Gastroesophageal sphincter (tissue), 3 donors: ENCODE measurements around the gene ERFL.

Experiments used
- EP300 ChIP-seq: sonication (generic); formaldehyde crosslinking; IDR thresholded peaks from one replicate; pipeline ENCODE4 v1.6.1; 2017; ENCODE audit warnings: antibody characterized with exemption, mild to moderate bottlenecking
- POLR2A ChIP-seq, 2 donors: fragments of 450-650 bp; IDR thresholded peaks; one replicate each; pipeline ENCODE4 v1.6.1; 2017; ENCODE audit warnings: antibody characterized with exemption in 2 of 2, mild to moderate bottlenecking in 2 of 2, moderate library complexity in 1 of 2
- TF ChIP-seq, protein P1 (sequence below), 4 experiments: fragments of 200-600 bp in 2 of 4; fragments of 450-650 bp in 2 of 4; sonication (generic) in 1 of 4; IDR thresholded peaks; one replicate each; pipeline ENCODE4 v1.5.1; 2017 to 2019; ENCODE audit warnings: antibody characterized with exemption in 4 of 4, mild to moderate bottlenecking in 2 of 4, moderate library complexity in 2 of 4

DNA sequence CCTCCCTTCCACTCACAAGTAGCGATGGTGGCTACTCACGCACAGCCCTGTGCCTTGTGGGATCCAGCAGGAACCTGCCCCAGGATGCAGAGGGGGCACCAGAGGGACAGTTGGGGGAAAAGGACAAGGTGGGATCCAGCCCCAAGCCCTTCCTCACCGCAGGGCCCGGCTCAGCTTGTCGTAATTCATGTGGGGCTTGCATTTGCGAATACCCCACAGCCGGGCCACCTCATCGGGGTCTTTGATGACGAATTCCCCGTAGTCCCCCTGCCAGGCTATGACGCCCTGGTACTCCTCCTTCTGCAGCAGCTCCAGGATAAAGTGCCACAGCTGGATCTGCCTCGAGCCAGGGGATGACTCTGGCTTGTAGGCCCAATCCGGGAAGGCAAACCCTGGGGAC lies 18.5 kb downstream of the ERFL start:
- TF ChIP-seq POLR2A (IDR thresholded peaks at IDR 0.05) (no peak), EP300 (no peak)
- TF ChIP-seq, protein P1, sequence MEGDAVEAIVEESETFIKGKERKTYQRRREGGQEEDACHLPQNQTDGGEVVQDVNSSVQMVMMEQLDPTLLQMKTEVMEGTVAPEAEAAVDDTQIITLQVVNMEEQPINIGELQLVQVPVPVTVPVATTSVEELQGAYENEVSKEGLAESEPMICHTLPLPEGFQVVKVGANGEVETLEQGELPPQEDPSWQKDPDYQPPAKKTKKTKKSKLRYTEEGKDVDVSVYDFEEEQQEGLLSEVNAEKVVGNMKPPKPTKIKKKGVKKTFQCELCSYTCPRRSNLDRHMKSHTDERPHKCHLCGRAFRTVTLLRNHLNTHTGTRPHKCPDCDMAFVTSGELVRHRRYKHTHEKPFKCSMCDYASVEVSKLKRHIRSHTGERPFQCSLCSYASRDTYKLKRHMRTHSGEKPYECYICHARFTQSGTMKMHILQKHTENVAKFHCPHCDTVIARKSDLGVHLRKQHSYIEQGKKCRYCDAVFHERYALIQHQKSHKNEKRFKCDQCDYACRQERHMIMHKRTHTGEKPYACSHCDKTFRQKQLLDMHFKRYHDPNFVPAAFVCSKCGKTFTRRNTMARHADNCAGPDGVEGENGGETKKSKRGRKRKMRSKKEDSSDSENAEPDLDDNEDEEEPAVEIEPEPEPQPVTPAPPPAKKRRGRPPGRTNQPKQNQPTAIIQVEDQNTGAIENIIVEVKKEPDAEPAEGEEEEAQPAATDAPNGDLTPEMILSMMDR (IDR thresholded peaks at IDR 0.05): no peak
